ENCODE results near the gene SHOC2.
"Not testable (repeated sequence)": the region's sequence is repeated elsewhere in the genome, so short reads cannot be mapped to it uniquely, and the experiment has no call there.

DNA sequence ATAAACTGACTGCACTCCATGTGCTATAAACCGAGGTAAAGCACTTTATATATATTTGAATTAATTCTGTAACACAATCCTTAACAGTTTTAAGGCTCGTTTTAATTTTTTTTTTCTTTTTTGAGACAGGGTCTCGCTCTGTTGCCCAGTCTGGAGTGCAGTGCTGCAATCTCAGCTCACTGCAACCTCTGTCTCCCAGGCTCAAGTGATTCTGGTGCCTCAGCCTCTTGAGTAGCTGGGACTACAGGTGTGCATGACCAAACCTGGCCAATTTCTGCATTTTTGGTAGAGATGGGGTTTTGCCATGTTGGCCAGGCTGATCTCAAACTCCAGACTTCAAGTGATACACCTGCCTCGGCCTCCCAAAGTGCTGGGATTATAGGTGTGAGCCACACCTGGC, 3.8 kb upstream of the SHOC2 start:
- TF ChIP-seq EZH2 (IDR thresholded peaks at IDR 0.05; ENCODE audit: insufficient read depth, poor library complexity, severe bottlenecking); EZH2phosphoT487 (IDR thresholded peaks at IDR 0.05; ENCODE audit: insufficient read depth, low read depth): not testable (repeated sequence)

Data from GM23248 (cell line).